Caco-2 (cell line): Measurements from ENCODE around the gene WWOX. TPM values are rescaled to one million over a fixed set of nuclear protein-coding genes. Genes with fewer than 3 reads are reported as not detected.

ENCODE experiments used
- BruUV-seq: library from RNA; stranded (reverse); fragments of 400-500 nt; replicated peaks from 2 replicates; lab custom pipeline; 2021; lab: Mats Ljungman, UMichigan
- CTCF ChIA-PET: fragments of 300-600 bp; sonication (Branson Sonifier 250); formaldehyde crosslinking; loops from one replicate; lab custom pipeline; 2022; ENCODE audit warnings: antibody characterized with exemption; lab: Charles Lee
- POLR2A ChIA-PET: fragments of 300-600 bp; sonication (Branson Sonifier 250); formaldehyde crosslinking; loops from one replicate; lab custom pipeline; 2022; ENCODE audit warnings: antibody characterized with exemption; lab: Charles Lee
- DNase-seq, 2 experiments: peaks; one replicate each; pipeline versions ENCODE4 v3.0.0 to v3.0.0-alpha.2; 2020 to 2022
- H3K27me3 ChIP-seq: replicated peaks from 2 replicates; pipeline ENCODE4 v1.6.0; 2011; ENCODE audit warnings: low read length; ENCODE audit not compliant: control insufficient read depth, insufficient read depth
- H3K36me3 ChIP-seq: 2 replicates; pipeline ENCODE4 v1.5.1; 2011; ENCODE audit warnings: low read length; ENCODE audit not compliant: control insufficient read depth, insufficient read depth
- H3K4me1 ChIP-seq: fragments of 250-450 bp; sonication (Bioruptor Pico); 2 replicates; pipeline ENCODE4 v1.5.1; 2020; ENCODE audit warnings: mild to moderate bottlenecking
- H3K4me3 ChIP-seq: 2 replicates; pipeline ENCODE4 v1.5.1; 2011; ENCODE audit warnings: low read depth, mild to moderate bottlenecking, control low read depth, low read length
- H3K9me3 ChIP-seq: fragments of 250-450 bp; sonication (Bioruptor Pico); 2 replicates; pipeline ENCODE4 v1.5.1; 2020; ENCODE audit warnings: mild to moderate bottlenecking, moderate library complexity
- H3K27ac Mint-ChIP-seq: one replicate; pipeline ENCODE4 v1.8.0; 2022; ENCODE audit warnings: mixed read lengths; ENCODE audit not compliant: unreplicated experiment
- H3K27me3 Mint-ChIP-seq: one replicate; pipeline ENCODE4 v1.8.0; 2022; ENCODE audit warnings: mixed read lengths; ENCODE audit not compliant: insufficient read depth, unreplicated experiment
- H3K36me3 Mint-ChIP-seq: one replicate; pipeline ENCODE4 v1.8.0; 2022; ENCODE audit warnings: mild to moderate bottlenecking, mixed read lengths; ENCODE audit not compliant: insufficient read depth, unreplicated experiment
- H3K4me1 Mint-ChIP-seq: one replicate; pipeline ENCODE4 v1.8.0; 2022; ENCODE audit warnings: low read depth, mixed read lengths; ENCODE audit not compliant: unreplicated experiment
- H3K4me3 Mint-ChIP-seq: one replicate; pipeline ENCODE4 v1.8.0; 2022; ENCODE audit warnings: mild to moderate bottlenecking, moderate library complexity, mixed read lengths; ENCODE audit not compliant: unreplicated experiment
- H3K9me3 Mint-ChIP-seq: one replicate; pipeline ENCODE4 v1.8.0; 2022; ENCODE audit warnings: mixed read lengths; ENCODE audit not compliant: unreplicated experiment
- CTCF ChIP-seq, 2 experiments: fragments of 200-600 bp in 1 of 2; IDR thresholded peaks; 1 replicate in 1 of 2; 2 replicates in 1 of 2; pipeline versions ENCODE4 v1.5.1 to v1.8.0; 2011 to 2022; ENCODE audit warnings: antibody characterized with exemption in 1 of 2, control low read depth in 1 of 2, inconsistent platforms in 1 of 2, low read depth in 1 of 2, low read length in 1 of 2, mild to moderate bottlenecking in 1 of 2, moderate library complexity in 1 of 2; ENCODE audit not compliant: insufficient read depth in 1 of 2, severe bottlenecking in 1 of 2, unreplicated experiment in 1 of 2
- intact Hi-C: fragments of 100-400 bp; cut with micrococcal nuclease; formaldehyde crosslinking; loops from one replicate; pipeline ENCODE4 v1.10.0; 2022; ENCODE audit not compliant: unreplicated experiment
- total RNA-seq: library from RNA; stranded (reverse); gene quantifications from 2 replicates; pipeline ENCODE4 v1.2.3, GENCODE V29; 2022

Gene WWOX
- total RNA-seq, 1 experiment from 2014 or later: 45.0 TPM

GRCh38 chr16:78638371-78638770 lies 538.9 kb downstream of the WWOX start:
- Histone ChIP-seq H3K4me1 (no peaks in the 10 kb centered on the region; the same call in 1 of the 2 replicates), H3K9me3 (no peaks in the 10 kb centered on the region), H3K27me3 (no peaks in the 10 kb centered on the region), H3K4me3 (no peak overlapping the region), H3K36me3 (no peaks in the 10 kb centered on the region)
- CTCF ChIA-PET: no interaction called here
- no TSS peak for BruUV-seq
- no peak overlapping the region for H3K27ac Mint-ChIP-seq
- DNase-seq: no peak
- H3K9me3 Mint-ChIP-seq: no peaks in the 10 kb centered on the region
- intact Hi-C loops: no loop called here
- no peaks in the 10 kb centered on the region for H3K27me3 Mint-ChIP-seq
- no peak for TF ChIP-seq CTCF (IDR thresholded peaks at IDR 0.05; ENCODE audit: insufficient read depth in 1 of 2, low read depth in 1 of 2, low read length in 1 of 2, severe bottlenecking in 1 of 2, unreplicated experiment in 1 of 2)
- POLR2A ChIA-PET: no interaction called here
- H3K4me3 Mint-ChIP-seq: no peak overlapping the region
- H3K4me1 Mint-ChIP-seq: peaks cover 11% of the 10 kb centered on the region
- no peaks in the 10 kb centered on the region for H3K36me3 Mint-ChIP-seq

- CTCF ChIA-PET: no interaction called here
- Mint-ChIP-seq H3K4me3 (no peak overlapping the region), H3K27me3 (no peaks in the 10 kb centered on the region), H3K36me3 (no peaks in the 10 kb centered on the region), H3K9me3 (no peaks in the 10 kb centered on the region), H3K4me1 (peaks cover 5% of the 10 kb centered on the region), H3K27ac (no peak overlapping the region)
- intact Hi-C loops: no loop called here
- H3K4me3 ChIP-seq: no peak overlapping the region
- POLR2A ChIA-PET: no interaction called here
- H3K4me1 ChIP-seq: peaks cover 4% of the 10 kb centered on the region
- no peaks in the 10 kb centered on the region for H3K36me3 ChIP-seq
- no TSS peak for BruUV-seq
- TF ChIP-seq CTCF (IDR thresholded peaks at IDR 0.05; ENCODE audit: insufficient read depth in 1 of 2, low read depth in 1 of 2, low read length in 1 of 2, severe bottlenecking in 1 of 2, unreplicated experiment in 1 of 2): no peak
- no peaks in the 10 kb centered on the region for H3K27me3 ChIP-seq
- H3K9me3 ChIP-seq: no peaks in the 10 kb centered on the region
- no peak for DNase-seq
Measured at GRCh38 chr16:78639775-78640174, 540.3 kb downstream of the WWOX start.

- no peak for DNase-seq
- no peak overlapping the region for H3K4me3 Mint-ChIP-seq
- Histone ChIP-seq H3K4me3 (no peak overlapping the region), H3K36me3 (no peaks in the 10 kb centered on the region; the same call in 1 of the 2 replicates), H3K4me1 (peaks cover 14% of the 10 kb centered on the region), H3K27me3 (no peaks in the 10 kb centered on the region), H3K9me3 (no peaks in the 10 kb centered on the region)
- H3K9me3 Mint-ChIP-seq: no peaks in the 10 kb centered on the region
- intact Hi-C loops: no loop called here
- no peaks in the 10 kb centered on the region for H3K27me3 Mint-ChIP-seq
- POLR2A ChIA-PET: no interaction called here
- CTCF ChIA-PET: no interaction called here
- H3K27ac Mint-ChIP-seq: no peak overlapping the region
- H3K4me1 Mint-ChIP-seq: peaks cover 14% of the 10 kb centered on the region
- H3K36me3 Mint-ChIP-seq: no peaks in the 10 kb centered on the region
- no peak for TF ChIP-seq CTCF (IDR thresholded peaks at IDR 0.05; ENCODE audit: insufficient read depth in 1 of 2, low read depth in 1 of 2, low read length in 1 of 2, severe bottlenecking in 1 of 2, unreplicated experiment in 1 of 2)
- BruUV-seq: no TSS peak
Measured at GRCh38 chr16:78640886-78641285, 541.4 kb downstream of the WWOX start.
